HL-60 (cell line): Measurements from ENCODE around the gene NEK2.

ENCODE experiments used
- POLR2AphosphoS5 ChIP-seq: IDR thresholded peaks from 2 replicates; pipeline ENCODE4 v1.6.1; 2012; ENCODE audit warnings: low read depth
- TF ChIP-seq, protein P1 (sequence below): IDR thresholded peaks from one replicate; pipeline ENCODE4 v1.5.1; 2011; ENCODE audit warnings: low read length, control low read depth, inconsistent platforms; ENCODE audit not compliant: insufficient read depth

DNA sequence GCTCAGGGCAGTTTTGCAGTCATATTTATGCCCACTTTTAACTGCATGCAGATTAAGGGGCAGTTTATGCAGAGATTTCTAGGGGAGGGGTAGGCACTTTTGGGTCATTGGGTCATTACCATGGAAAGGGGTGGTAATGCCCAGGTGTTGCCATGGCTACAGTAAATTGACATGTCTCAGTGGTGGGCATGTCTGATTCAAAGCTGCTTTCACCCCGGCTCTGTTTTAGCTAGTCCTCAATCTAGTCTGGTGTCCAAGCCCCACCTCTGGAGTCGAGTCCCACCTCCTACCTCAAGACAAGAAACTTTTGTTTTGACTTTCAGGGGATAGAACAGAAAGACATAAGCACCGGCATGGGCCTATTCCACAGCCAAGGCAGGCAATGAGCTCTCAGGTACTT lies 8.9 kb upstream of the NEK2 start:
- TF ChIP-seq, protein P1, sequence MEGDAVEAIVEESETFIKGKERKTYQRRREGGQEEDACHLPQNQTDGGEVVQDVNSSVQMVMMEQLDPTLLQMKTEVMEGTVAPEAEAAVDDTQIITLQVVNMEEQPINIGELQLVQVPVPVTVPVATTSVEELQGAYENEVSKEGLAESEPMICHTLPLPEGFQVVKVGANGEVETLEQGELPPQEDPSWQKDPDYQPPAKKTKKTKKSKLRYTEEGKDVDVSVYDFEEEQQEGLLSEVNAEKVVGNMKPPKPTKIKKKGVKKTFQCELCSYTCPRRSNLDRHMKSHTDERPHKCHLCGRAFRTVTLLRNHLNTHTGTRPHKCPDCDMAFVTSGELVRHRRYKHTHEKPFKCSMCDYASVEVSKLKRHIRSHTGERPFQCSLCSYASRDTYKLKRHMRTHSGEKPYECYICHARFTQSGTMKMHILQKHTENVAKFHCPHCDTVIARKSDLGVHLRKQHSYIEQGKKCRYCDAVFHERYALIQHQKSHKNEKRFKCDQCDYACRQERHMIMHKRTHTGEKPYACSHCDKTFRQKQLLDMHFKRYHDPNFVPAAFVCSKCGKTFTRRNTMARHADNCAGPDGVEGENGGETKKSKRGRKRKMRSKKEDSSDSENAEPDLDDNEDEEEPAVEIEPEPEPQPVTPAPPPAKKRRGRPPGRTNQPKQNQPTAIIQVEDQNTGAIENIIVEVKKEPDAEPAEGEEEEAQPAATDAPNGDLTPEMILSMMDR: no peak
- TF ChIP-seq POLR2AphosphoS5: no peak
